Measurements from ENCODE around the gene GSC2.

Gene GSC2

DNA sequence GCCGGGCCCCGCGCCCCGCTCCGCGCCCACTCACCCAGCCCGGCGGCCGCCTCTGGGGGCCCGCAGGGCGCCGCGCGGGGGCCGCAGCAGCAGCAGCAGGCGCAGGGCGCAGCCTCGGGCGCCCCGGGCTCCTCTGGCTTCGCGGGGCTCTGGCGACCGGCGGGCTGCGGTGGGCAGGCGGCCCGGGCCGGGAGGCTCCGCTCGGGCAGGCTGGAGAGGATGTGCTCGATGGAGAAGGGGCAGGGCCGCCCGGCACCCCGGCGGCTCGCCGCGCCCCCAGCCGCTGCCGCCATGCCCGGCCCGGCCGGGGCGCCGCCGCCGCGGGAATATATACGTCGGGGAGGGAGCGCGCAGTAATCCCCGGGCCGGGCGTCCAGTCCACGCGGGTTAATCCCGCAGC, at the start of gene GSC2:
Gene GSC2, minus strand, starts transcription at position 302 of the 400 bp plus-strand sequence. Its CDS starts 9 bp downstream, at position 293.
- no peak for DNase-seq
- in situ Hi-C loops (cut with HindIII; ENCODE audit: low pct_ligation_motif_present, low pct_unique_long_range_greater_than_20kb, low sequenced_read_pairs): no loop called here

- in situ Hi-C loops (cut with HindIII; ENCODE audit: low pct_ligation_motif_present, low pct_unique_long_range_greater_than_20kb, low sequenced_read_pairs): no loop called here
- no peak for DNase-seq
These were observed 49.4 kb upstream of the GSC2 start for GRCh38 chr22:19199479-19199878.

DNA sequence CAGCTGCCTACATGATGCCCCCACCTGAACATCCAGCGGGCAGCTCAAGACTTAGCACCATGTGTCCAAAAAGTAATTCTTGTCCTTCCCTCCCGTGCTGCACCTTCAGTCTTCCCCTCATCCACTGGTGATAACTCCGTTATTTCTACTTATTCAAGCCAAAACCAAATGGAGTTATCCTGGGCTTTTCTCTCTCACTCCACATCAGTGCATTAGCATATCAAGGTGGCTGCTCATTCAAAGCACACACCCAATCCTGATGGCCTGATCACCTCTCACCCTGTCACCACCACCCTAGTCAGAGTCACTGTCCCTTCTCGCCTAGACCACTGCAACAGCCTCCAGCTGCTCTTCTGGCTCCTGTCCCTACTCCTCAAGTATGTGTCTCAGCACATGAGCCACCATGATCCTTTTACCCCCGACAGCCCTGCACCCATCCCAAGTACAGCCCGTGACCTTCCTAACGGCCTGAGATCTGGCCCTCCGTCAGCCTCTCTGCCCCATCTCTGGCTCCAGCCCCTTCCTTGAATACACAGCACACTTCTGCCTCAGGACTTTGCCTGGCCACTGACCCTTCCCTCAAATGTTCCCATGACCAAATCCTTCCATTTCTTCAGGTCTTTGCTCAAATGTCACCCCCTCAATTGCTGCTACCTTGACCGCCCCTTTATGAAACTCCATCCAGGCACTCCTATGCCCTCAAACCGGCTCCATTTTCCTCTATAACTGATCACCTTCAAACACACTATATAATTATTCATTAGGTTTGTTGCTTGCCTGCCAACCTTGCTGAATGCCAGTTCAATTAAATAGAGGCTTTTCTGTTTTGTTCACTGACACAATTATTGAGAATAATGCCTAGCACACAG, 48.1 kb upstream of the GSC2 start:
- in situ Hi-C loops (cut with HindIII; ENCODE audit: low pct_ligation_motif_present, low pct_unique_long_range_greater_than_20kb, low sequenced_read_pairs): no loop called here
- DNase-seq: no peak

DNA sequence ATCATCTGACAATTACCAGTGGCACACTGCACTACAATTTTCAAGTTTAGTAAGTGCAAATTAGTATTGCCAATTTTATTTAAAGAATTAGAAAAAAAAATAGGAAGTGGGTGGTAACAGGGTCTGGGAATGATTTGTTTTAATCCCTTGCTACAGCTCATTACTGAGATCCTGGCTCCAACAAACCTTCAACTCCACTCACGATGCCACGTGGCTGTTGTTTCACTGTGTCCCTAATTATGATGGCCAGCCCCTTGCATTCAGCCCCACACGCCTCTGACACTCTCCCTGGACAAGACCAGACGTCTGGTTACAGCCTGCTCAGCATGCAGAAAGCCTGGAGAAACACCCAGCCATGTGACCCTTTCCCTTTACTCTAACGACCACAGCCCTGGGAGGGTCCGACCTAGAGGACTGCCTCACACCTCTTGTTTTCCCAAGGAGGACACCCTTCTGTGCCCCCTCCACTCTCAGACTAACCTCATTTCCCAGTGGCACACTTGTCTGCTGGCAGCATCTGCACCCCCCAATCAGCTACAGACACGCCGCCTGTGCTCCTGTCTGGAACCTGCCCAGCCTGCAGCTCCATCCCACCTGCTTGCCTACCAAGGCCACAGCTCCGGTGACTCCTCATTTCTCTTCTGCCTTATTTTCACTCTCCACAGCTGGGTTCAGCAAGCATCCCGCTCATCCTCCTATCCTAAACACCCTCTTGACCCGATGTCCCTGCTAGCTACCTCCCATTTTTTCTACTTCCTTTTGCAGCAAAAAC, 46.9 kb upstream of the GSC2 start:
- in situ Hi-C loops (cut with HindIII; ENCODE audit: low pct_ligation_motif_present, low pct_unique_long_range_greater_than_20kb, low sequenced_read_pairs): no loop called here
- DNase-seq: no peak

GRCh38 chr22:19195796-19196731, 46.0 kb upstream of the GSC2 start:
- in situ Hi-C loops (cut with HindIII; ENCODE audit: low pct_ligation_motif_present, low pct_unique_long_range_greater_than_20kb, low sequenced_read_pairs): no loop called here
- no peak for DNase-seq

- in situ Hi-C loops (cut with HindIII; ENCODE audit: low pct_ligation_motif_present, low pct_unique_long_range_greater_than_20kb, low sequenced_read_pairs): no loop called here
- DNase-seq: no peak
These were observed 44.9 kb upstream of the GSC2 start for GRCh38 chr22:19194766-19195536.

DNA sequence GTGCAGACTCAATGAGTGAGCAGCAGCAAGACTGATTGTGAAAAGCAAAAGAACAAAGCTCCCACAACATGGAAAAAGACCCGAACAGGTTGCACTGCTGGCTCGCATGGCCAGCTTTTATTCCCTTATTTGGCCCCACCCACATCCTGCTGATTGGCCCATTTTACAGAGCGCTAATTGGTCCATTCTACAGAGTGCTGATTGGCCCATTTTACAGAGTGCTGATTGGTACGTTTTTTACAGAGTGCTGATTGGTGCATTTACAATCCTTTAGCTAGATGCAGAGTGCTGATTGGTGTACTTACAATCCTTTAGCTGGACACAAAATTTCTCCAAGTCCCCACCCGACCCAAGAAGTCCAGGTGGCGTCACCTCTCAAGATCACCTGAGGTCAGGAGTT, 43.8 kb upstream of the GSC2 start:
- no peak for DNase-seq
- in situ Hi-C loops (cut with HindIII; ENCODE audit: low pct_ligation_motif_present, low pct_unique_long_range_greater_than_20kb, low sequenced_read_pairs): no loop called here

GRCh38 chr22:19187716-19188563, 37.8 kb upstream of the GSC2 start:
- in situ Hi-C loops (cut with HindIII; ENCODE audit: low pct_ligation_motif_present, low pct_unique_long_range_greater_than_20kb, low sequenced_read_pairs): no loop called here
- no peak for DNase-seq

GRCh38 chr22:19184276-19184997, 34.3 kb upstream of the GSC2 start:
- DNase-seq: no peak
- in situ Hi-C loops (cut with HindIII; ENCODE audit: low pct_ligation_motif_present, low pct_unique_long_range_greater_than_20kb, low sequenced_read_pairs): no loop called here

GRCh38 chr22:19183216-19183615, 33.1 kb upstream of the GSC2 start:
- in situ Hi-C loops (cut with HindIII; ENCODE audit: low pct_ligation_motif_present, low pct_unique_long_range_greater_than_20kb, low sequenced_read_pairs): no loop called here
- no peak for DNase-seq

DNA sequence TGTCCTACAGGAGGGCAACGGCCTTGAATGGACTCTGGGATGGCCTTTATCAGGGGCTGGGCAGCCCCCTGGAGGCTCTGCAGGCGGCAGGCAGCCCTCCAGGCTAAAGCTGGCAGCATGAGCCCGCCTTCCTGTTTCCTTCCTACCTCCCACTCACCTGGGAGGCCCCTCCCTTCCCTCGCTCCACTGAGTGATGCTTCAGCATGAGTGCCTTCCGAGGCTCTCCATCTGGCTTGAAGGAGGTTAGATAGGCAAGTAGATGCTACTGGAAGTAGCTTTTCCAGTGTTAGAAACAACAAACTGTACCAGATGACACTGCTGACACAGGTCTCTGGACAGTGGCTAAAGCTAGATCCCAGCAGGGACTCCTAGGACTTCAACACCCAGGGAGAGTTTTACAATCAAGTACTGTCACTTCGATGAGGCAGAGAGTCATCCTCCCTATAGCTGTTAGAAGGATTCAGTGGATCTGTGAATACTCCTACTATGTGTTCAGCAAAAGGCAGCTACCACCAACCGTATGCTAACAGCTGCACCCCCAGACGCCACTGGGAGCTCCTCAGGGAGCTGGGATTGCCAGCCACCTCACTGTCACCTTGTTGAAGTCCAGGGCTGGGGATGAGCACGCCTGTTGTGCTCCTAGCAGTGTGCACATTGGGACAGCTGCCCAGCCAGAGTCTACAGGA, 32.5 kb upstream of the GSC2 start:
- no peak for DNase-seq
- in situ Hi-C loops (cut with HindIII; ENCODE audit: low pct_ligation_motif_present, low pct_unique_long_range_greater_than_20kb, low sequenced_read_pairs): no loop called here

DNA sequence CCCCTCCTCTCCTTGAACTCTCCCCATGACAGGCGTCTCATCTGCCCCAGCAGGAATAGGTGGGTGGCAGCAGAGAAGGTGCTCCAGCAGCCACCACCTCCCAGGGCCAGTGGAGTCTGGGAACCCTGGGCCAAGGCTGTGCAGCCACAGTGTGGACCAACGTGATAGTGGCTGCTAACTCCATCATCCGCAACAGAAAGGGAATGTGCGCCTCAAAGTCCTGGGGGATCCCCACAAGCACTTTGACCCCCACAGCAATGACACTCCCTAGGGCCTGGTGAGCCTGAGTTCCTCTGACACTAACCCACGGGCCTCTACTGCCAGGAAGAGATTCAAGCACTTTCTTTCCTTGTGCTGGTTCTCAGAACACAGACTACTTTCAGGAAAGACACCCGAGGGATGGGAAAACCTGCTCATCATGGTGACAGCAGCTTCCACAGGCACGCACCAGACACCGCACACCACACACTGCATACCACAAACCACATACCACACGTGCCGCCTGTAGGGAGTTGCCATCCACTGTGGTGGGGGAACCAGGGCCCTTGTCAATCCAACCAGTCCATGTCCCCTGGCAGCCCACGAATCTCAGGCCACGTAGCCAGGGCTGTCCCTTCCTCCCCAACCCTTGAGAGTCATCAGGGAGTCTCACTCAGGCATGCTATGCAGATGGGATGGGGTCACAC, 31.8 kb upstream of the GSC2 start:
- in situ Hi-C loops (cut with HindIII; ENCODE audit: low pct_ligation_motif_present, low pct_unique_long_range_greater_than_20kb, low sequenced_read_pairs): no loop called here
- DNase-seq: no peak

GRCh38 chr22:19180740-19181410, 30.8 kb upstream of the GSC2 start:
- in situ Hi-C loops (cut with HindIII; ENCODE audit: low pct_ligation_motif_present, low pct_unique_long_range_greater_than_20kb, low sequenced_read_pairs): no loop called here
- DNase-seq: no peak

DNA sequence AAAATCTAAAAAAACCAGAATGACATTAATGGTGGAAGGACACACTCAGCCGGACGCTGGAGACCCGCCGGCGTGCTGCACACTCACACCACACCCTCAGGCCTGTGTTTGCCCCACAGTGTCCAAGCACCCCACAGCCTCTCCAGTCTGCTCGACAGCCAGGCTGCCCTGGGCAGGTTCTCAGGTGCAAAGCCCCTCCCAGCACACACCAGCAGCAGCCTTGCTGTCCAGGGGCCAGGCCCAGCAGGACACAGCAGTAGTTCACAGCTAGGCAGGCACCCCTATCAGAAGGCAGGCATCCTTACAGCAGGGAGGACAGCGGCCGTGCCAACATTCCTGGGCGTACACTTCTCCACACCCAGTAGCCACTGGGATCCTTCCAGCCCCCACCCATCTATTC, 30.1 kb upstream of the GSC2 start:
- in situ Hi-C loops (cut with HindIII; ENCODE audit: low pct_ligation_motif_present, low pct_unique_long_range_greater_than_20kb, low sequenced_read_pairs): no loop called here
- DNase-seq: no peak

GRCh38 chr22:19179497-19180048, 29.5 kb upstream of the GSC2 start:
- in situ Hi-C loops (cut with HindIII; ENCODE audit: low pct_ligation_motif_present, low pct_unique_long_range_greater_than_20kb, low sequenced_read_pairs): no loop called here
- peak; percentile 76 for DNase-seq

All from ACHN (cell line).